ENCODE data around the gene PRR36. TPM values are rescaled to one million over a fixed set of nuclear protein-coding genes. Genes with fewer than 3 reads are reported as not detected.

Gene PRR36
- total RNA-seq, 2 experiments from 2014 or later: 0.17 TPM; not detected in 1

DNA sequence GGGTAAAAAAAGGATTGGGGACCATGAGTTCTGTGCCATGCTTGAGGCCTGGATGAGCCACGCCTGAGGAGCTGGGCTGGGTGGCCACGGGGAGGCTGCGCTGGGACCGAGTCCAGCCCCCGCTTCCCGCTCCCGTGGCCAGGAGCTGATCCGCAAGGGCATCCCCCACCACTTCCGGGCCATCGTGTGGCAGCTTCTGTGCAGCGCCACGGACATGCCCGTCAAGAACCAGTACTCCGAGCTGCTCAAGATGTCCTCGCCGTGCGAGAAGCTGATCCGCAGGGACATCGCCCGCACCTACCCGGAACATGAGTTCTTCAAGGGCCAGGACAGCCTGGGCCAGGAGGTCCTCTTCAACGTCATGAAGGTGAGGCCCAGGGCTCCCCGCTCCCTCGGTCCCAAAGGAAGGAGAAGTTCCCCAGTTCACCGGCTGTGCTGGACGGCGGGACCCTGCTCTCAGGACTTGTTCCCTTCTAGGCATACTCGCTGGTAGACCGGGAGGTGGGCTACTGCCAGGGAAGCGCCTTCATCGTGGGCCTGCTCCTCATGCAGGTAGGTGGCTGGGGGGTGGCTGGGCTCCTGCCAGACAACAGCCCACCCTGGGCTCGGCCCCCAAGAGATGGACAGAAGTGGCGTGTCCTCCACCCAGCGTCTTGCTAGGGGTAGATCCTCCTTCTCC, 25.3 kb downstream of the PRR36 start:
- DNase-seq (ENCODE audit: low spot score): no peak
- Histone ChIP-seq H3K4me3 (ENCODE audit: low read depth, low read length, poor library complexity, severe bottlenecking) (no peak overlapping the region), H3K9me2 (ENCODE audit: insufficient read depth, low read length) (no peaks in the 10 kb centered on the region), H3K9me3 (ENCODE audit: low read length) (no peaks in the 10 kb centered on the region), H2AFZ (ENCODE audit: low read length) (no peak overlapping the region), H3K4me2 (ENCODE audit: low read length) (no peak overlapping the region), H3K27ac (ENCODE audit: low read depth, low read length, poor library complexity, severe bottlenecking) (no peak overlapping the region), H3K36me3 (ENCODE audit: insufficient read depth, low read length) (no peaks in the 10 kb centered on the region), H3K4me1 (ENCODE audit: insufficient read depth, low read length, poor library complexity, severe bottlenecking) (no peaks in the 10 kb centered on the region), H4K20me1 (ENCODE audit: insufficient read depth, low read length) (no peaks in the 10 kb centered on the region), H3K79me2 (ENCODE audit: insufficient read depth, low read depth, low read length) (no peaks in the 10 kb centered on the region)
- BruUV-seq (replicated peaks): no TSS peak
- CTCF ChIA-PET (ENCODE audit: unreplicated experiment): no interaction called here
- intact Hi-C loops (cut with micrococcal nuclease; ENCODE audit: unreplicated experiment): no loop called here
- POLR2A ChIA-PET: no interaction called here
- TF ChIP-seq, protein P1, sequence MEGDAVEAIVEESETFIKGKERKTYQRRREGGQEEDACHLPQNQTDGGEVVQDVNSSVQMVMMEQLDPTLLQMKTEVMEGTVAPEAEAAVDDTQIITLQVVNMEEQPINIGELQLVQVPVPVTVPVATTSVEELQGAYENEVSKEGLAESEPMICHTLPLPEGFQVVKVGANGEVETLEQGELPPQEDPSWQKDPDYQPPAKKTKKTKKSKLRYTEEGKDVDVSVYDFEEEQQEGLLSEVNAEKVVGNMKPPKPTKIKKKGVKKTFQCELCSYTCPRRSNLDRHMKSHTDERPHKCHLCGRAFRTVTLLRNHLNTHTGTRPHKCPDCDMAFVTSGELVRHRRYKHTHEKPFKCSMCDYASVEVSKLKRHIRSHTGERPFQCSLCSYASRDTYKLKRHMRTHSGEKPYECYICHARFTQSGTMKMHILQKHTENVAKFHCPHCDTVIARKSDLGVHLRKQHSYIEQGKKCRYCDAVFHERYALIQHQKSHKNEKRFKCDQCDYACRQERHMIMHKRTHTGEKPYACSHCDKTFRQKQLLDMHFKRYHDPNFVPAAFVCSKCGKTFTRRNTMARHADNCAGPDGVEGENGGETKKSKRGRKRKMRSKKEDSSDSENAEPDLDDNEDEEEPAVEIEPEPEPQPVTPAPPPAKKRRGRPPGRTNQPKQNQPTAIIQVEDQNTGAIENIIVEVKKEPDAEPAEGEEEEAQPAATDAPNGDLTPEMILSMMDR (conservative IDR thresholded peaks at IDR 0.05; ENCODE audit: low read length): no peak
- TF ChIP-seq EZH2phosphoT487 (IDR thresholded peaks at IDR 0.05; ENCODE audit: borderline replicate concordance, low read depth, low read length): no peak

DNA sequence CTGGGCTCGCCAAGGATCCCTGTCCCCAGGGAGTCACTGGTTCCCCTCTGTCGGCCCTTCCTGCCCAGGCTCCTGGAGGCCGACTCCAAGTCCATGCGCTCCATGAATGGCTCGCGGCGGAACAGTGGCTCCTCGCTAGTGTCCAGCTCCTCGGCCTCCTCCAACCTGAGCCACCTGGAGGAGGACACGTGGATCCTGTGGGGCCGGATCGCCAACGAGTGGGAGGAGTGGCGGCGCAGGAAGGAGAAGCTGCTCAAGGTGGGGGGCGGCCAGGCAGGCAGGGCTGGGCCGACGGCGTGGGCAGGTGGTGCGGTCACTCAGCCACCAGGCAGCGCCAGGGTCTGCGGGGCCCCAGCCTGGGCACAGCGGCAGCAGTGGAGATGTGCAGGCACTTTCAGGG, 26.5 kb downstream of the PRR36 start:
- Histone ChIP-seq H4K20me1 (ENCODE audit: insufficient read depth, low read length) (no peaks in the 10 kb centered on the region), H2AFZ (ENCODE audit: low read length) (no peak overlapping the region), H3K9me3 (ENCODE audit: low read length) (no peaks in the 10 kb centered on the region), H3K27ac (ENCODE audit: low read depth, low read length, poor library complexity, severe bottlenecking) (no peak overlapping the region), H3K4me3 (ENCODE audit: low read depth, low read length, poor library complexity, severe bottlenecking) (no peak overlapping the region), H3K36me3 (ENCODE audit: insufficient read depth, low read length) (no peaks in the 10 kb centered on the region), H3K4me2 (ENCODE audit: low read length) (no peak overlapping the region), H3K4me1 (ENCODE audit: insufficient read depth, low read length, poor library complexity, severe bottlenecking) (no peaks in the 10 kb centered on the region), H3K9me2 (ENCODE audit: insufficient read depth, low read length) (no peaks in the 10 kb centered on the region), H3K79me2 (ENCODE audit: insufficient read depth, low read depth, low read length) (no peaks in the 10 kb centered on the region)
- CTCF ChIA-PET (ENCODE audit: unreplicated experiment): no interaction called here
- intact Hi-C loops (cut with micrococcal nuclease; ENCODE audit: unreplicated experiment): no loop called here
- no peak for TF ChIP-seq EZH2phosphoT487 (IDR thresholded peaks at IDR 0.05; ENCODE audit: borderline replicate concordance, low read depth, low read length)
- TF ChIP-seq, protein P1 (conservative IDR thresholded peaks at IDR 0.05; ENCODE audit: low read length): no peak
- POLR2A ChIA-PET: no interaction called here
- no TSS peak for BruUV-seq (replicated peaks)
- no peak for DNase-seq (ENCODE audit: low spot score)

DNA sequence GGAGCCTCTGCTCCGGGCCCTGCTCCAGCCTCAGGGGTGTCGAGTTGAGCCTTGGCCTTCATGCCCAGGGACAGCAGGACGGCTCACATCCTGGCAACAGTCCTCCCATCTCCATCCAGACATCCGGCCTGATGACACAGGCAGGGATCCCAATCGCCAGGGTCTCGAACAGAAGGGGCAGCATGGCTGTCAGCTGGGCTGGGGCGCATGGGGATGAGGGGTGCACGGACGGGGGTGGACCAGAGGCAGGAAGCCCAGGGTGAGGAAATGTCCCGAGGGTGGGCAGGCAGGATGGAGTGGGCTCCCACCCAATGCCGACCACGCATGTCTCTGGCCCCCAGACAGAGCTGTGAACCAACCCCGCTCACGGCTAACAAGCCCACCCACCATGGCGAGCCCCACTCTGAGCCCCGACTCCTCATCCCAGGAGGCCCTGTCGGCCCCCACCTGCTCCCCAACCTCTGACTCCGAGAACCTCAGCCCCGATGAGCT, 28.0 kb downstream of the PRR36 start:
- intact Hi-C loops (cut with micrococcal nuclease; ENCODE audit: unreplicated experiment): no loop called here
- no peak overlapping the region for H3K27ac ChIP-seq (ENCODE audit: low read depth, low read length, poor library complexity, severe bottlenecking)
- no peaks in the 10 kb centered on the region for H3K9me3 ChIP-seq (ENCODE audit: low read length)
- H2AFZ ChIP-seq (ENCODE audit: low read length): no peak overlapping the region
- no peak for TF ChIP-seq EZH2phosphoT487 (IDR thresholded peaks at IDR 0.05; ENCODE audit: borderline replicate concordance, low read depth, low read length)
- TF ChIP-seq, protein P1 (conservative IDR thresholded peaks at IDR 0.05; ENCODE audit: low read length): no peak
- H3K36me3 ChIP-seq (ENCODE audit: insufficient read depth, low read length): no peaks in the 10 kb centered on the region
- DNase-seq (ENCODE audit: low spot score): no peak
- CTCF ChIA-PET (ENCODE audit: unreplicated experiment): no interaction called here
- POLR2A ChIA-PET: no interaction called here
- no peaks in the 10 kb centered on the region for H3K4me1 ChIP-seq (ENCODE audit: insufficient read depth, low read length, poor library complexity, severe bottlenecking)
- no peak overlapping the region for H3K4me3 ChIP-seq (ENCODE audit: low read depth, low read length, poor library complexity, severe bottlenecking)
- no peak overlapping the region for H3K4me2 ChIP-seq (ENCODE audit: low read length)
- H4K20me1 ChIP-seq (ENCODE audit: insufficient read depth, low read length): no peaks in the 10 kb centered on the region
- no peaks in the 10 kb centered on the region for H3K9me2 ChIP-seq (ENCODE audit: insufficient read depth, low read length)
- no TSS peak for BruUV-seq (replicated peaks)
- no peaks in the 10 kb centered on the region for H3K79me2 ChIP-seq (ENCODE audit: insufficient read depth, low read depth, low read length)

All from OCI-LY7 (cell line).